Adrenal gland (tissue), 5 donors: ENCODE results near the gene THRB.

Experiments used
- CTCF ChIP-seq, 6 experiments: fragments of 450-650 bp in 4 of 6; fragments of 200-600 bp in 2 of 6; sonication (generic) in 1 of 6; IDR thresholded peaks; 1 replicate in 5 of 6; 2 replicates in 1 of 6; pipeline versions ENCODE4 v1.5.1 to v1.8.0; 2016 to 2021; ENCODE audit warnings: antibody characterized with exemption in 6 of 6, mild to moderate bottlenecking in 2 of 6, moderate library complexity in 1 of 6
- POLR2A ChIP-seq, 2 donors: fragments of 450-650 bp; IDR thresholded peaks; one replicate each; pipeline ENCODE4 v1.6.1; 2017; ENCODE audit warnings: antibody characterized with exemption in 2 of 2, mild to moderate bottlenecking in 2 of 2, moderate library complexity in 1 of 2
- donor health status: DM: no; HTN: no; CAD: no.

- TF ChIP-seq POLR2A (IDR thresholded peaks at IDR 0.05) (no peak), CTCF (IDR thresholded peaks at IDR 0.05) (no peak)
These were observed 158.5 kb downstream of the THRB start for GRCh38 chr3:24336101-24336500.
